ENCODE results near the gene ATE1. TPM values are rescaled to one million over a fixed set of nuclear protein-coding genes. Genes with fewer than 3 reads are reported as not detected.
A peak's percentile ranks its signal among the peaks of the same experiment; 100 is the strongest.
"Not testable (repeated sequence)": the region's sequence is repeated elsewhere in the genome, so short reads cannot be mapped to it uniquely, and the experiment has no call there.

The ATE1 gene
- total and polyA plus RNA-seq, 4 experiments from 2014 or later = 24.5 to 36.6 (median 25.6) TPM

DNA sequence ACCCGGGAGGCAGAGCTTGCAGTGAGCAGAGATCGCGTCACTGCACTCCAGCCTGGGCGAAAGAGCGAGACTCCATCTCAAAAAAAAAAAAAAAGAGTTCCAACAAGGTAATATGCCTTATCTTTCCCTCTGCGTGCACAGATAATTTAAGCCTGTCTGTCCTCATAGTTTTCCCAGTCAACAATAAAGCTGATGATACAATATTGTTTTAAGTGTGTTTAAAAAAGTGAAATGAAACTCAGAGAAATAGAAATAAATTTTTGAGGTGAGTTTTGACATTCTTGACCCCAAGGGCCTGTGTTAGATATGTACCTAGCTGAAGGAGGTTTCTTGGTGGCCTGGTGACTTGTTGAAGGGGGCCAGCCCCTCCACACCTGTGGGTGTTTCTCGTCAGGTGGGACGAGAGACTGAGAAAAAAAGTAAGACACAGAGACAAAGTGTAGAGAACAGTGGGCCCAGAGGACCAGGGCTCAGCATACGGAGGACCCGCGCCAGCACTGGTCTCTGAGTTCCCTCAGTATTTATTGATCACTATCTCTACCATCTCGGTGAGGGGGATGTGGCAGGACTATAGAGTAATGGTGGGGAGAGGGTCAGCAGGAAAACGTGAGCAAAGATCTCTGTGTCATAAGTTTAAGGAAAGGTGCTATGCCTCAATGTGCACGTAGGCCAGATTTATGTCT is 1.9 kb upstream of the ATE1 start:
- DNase-seq; H3K27me3 Mint-ChIP-seq; H3K36me3 ChIP-seq (ENCODE audit: insufficient read depth, low read length); H3K27me3 ChIP-seq (ENCODE audit: insufficient read depth, low read length); H3K9me3 ChIP-seq (ENCODE audit: control insufficient read depth in 1 of 2, low read length in 2 of 2); H3K36me3 Mint-ChIP-seq; H3K27ac ChIP-seq (ENCODE audit: low read depth, low read length); CTCF ChIA-PET (ENCODE audit: partially characterized antibody); H3K9me3 Mint-ChIP-seq; H3K4me3 ChIP-seq (ENCODE audit: low read length in 2 of 2): not testable (repeated sequence)
- peak overlapping the region in 7 of 8 donors; percentile 45 to 75 (median 64) for H3K4me3 Mint-ChIP-seq
- H3K27ac Mint-ChIP-seq = peak overlapping the region in 6 of 7 donors; percentile 33 to 89 (median 69)
- intact Hi-C loops (cut with micrococcal nuclease) = loop anchor here (2.0 kb wide), 2 partner anchors 445 to 1079 kb away; partner anchors contain the start of genes ACADSB, IKZF5 and PLEKHA1
- peaks cover 17% of the 10 kb centered on the region for H3K4me1 ChIP-seq (ENCODE audit: insufficient read depth, low read length)
- POLR2A ChIA-PET (ENCODE audit: partially characterized antibody) = interaction anchor here (1.0 kb wide), 1 partner anchor 45 kb away, joined by 3 read pairs; no protein-coding TSS in a partner anchor
- peaks cover 15 to 36% (median 27%) of the 10 kb centered on the region in 4 donors for H3K4me1 Mint-ChIP-seq

DNA sequence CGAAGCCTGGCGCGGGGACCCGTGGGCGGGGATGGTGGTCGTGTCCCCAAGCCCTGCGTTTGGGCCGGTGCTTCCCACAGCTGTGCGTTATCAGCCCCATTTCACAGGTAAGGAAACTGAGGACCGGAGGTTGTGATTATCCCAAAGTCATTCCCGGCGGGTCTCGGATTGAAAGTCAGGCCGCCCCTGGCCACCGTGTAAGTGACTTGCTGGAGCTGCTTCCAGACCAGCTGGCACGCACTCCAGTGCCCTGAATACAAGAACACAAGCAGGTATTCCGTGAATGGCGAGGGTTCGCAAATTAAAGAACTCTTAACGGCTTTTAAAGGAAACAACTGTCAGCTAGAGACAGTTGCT is 675 bp upstream of the ATE1 start:
- peak overlapping the region; percentile 65 to 97 for H3K4me3 ChIP-seq (ENCODE audit: low read length in 2 of 2)
- Mint-ChIP-seq H3K27me3 (no peaks in the 10 kb centered on the region), H3K4me1 (peaks cover 13 to 36% (median 27%) of the 10 kb centered on the region in 4 donors), H3K4me3 (peak overlapping the region; percentile 90 to 97 (median 92)), H3K27ac (peak overlapping the region; percentile 76 to 99 (median 95)), H3K9me3 (no peaks in the 10 kb centered on the region), H3K36me3 (peaks cover 0 to 8% of the 10 kb centered on the region in 2 donors)
- intact Hi-C loops (cut with micrococcal nuclease) = loop anchor here (1.0 to 2.0 kb wide), 3 partner anchors 46 to 1080 kb away; partner anchors contain the start of genes ACADSB, IKZF5 and PLEKHA1
- ChIA-PET POLR2A (ENCODE audit: partially characterized antibody) (interaction anchor here (0.6 to 1.8 kb wide), 7 partner anchors 8 to 1076 kb away, joined by 3 to 11 read pairs (median 3); partner anchors contain the start of gene NSMCE4A), CTCF (ENCODE audit: partially characterized antibody) (interaction anchor here (0.5 to 1.2 kb wide), 4 partner anchors 36 to 1025 kb away, joined by 3 read pairs; partner anchors contain the start of gene C10orf88)
- peak overlapping the region; percentile 90 for H3K27ac ChIP-seq (ENCODE audit: low read depth, low read length)
- peak in 1 of 5 donors; percentile 12 for DNase-seq
- H3K9me3 ChIP-seq (ENCODE audit: control insufficient read depth in 1 of 2, low read length in 2 of 2) = no peaks in the 10 kb centered on the region
- H3K36me3 ChIP-seq (ENCODE audit: insufficient read depth, low read length) = no peaks in the 10 kb centered on the region
- H3K4me1 ChIP-seq (ENCODE audit: insufficient read depth, low read length) = peaks cover 17% of the 10 kb centered on the region
- H3K27me3 ChIP-seq (ENCODE audit: insufficient read depth, low read length) = no peaks in the 10 kb centered on the region

DNA sequence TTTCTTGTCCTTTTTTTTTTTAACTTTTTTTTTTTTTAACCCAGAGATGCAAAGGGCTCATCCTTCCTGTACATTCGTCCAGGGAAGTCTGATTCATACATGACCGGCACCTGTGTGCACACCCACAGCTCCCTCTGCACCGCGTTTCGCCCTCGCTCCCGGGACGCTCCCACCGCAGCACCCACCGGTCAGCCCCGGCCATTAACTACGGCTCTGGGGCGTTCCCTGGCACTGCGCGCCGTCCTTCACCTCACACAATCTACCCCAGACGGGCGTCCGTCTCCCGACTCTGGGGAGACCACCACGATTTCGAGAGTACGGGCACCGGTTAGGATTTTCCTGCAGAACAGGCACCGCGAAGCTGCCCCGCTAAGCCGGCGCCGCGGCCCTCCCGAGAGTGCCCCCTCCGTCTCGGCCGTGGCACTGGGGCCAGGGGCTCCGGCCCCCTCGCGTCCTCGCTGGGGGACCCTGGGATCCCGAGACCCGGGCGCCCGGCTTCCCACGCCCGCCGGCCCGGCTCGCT is 452 bp downstream of the ATE1 start:
- H3K27me3 Mint-ChIP-seq = no peaks in the 10 kb centered on the region
- peak overlapping the region; percentile 89 to 96 (median 94) for H3K27ac Mint-ChIP-seq
- no peak for DNase-seq
- H3K4me1 Mint-ChIP-seq = peaks cover 13 to 44% (median 31%) of the 10 kb centered on the region in 4 donors
- CTCF ChIA-PET (ENCODE audit: partially characterized antibody) = interaction anchor here (1.1 kb wide), 1 partner anchor 47 kb away, joined by 3 read pairs; no protein-coding TSS in a partner anchor
- peaks cover 7 to 16% of the 10 kb centered on the region in 2 donors for H3K36me3 Mint-ChIP-seq
- no peaks in the 10 kb centered on the region for H3K9me3 ChIP-seq (ENCODE audit: control insufficient read depth in 1 of 2, low read length in 2 of 2)
- no peaks in the 10 kb centered on the region for H3K36me3 ChIP-seq (ENCODE audit: insufficient read depth, low read length)
- POLR2A ChIA-PET (ENCODE audit: partially characterized antibody) = interaction anchor here (1.0 to 1.8 kb wide), 3 partner anchors 45 to 49 kb away, joined by 3 to 11 read pairs (median 3); partner anchors contain the start of gene NSMCE4A
- peak overlapping the region; percentile 90 for H3K27ac ChIP-seq (ENCODE audit: low read depth, low read length)
- intact Hi-C loops (cut with micrococcal nuclease) = no loop called here
- no peaks in the 10 kb centered on the region for H3K27me3 ChIP-seq (ENCODE audit: insufficient read depth, low read length)
- no peaks in the 10 kb centered on the region for H3K9me3 Mint-ChIP-seq
- peak overlapping the region; percentile 92 to 97 (median 94) for H3K4me3 Mint-ChIP-seq
- H3K4me1 ChIP-seq (ENCODE audit: insufficient read depth, low read length) = peaks cover 17% of the 10 kb centered on the region
- H3K4me3 ChIP-seq (ENCODE audit: low read length in 2 of 2) = peak overlapping the region; percentile 48 to 97

DNA sequence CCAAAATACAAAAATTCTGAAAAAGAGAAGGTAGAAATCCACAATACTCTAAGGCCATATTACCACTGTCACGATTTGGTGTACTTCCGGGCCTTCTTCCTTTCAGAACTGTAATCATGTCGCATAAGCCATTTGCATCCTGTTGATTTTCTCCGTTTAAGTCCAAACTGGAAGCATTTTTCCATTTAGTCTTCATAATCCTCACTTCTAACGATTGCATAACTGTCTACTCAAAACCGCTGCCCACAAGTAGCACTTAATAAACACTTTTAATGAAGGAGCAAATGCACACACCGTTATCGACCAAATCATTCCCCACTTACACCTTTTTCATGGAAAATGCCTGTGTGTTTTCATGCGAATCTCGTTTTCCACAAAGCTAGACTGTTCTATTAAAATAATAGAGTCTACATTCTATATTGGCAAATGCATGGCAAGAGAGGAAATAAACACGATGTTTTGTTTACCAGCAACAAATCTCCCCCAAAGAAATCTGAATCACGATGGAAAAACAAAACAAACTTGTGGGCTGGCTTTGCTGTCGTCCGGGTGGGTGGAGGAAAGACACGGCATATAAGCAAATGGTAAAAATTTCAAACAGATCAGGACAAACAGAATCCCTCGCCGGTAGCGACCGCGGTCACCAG is 1.0 kb downstream of the ATE1 start:
- DNase-seq = peak; percentile 17 to 55 (median 25)
- H3K4me1 Mint-ChIP-seq = peaks cover 13 to 44% (median 31%) of the 10 kb centered on the region in 4 donors
- H3K9me3 Mint-ChIP-seq = no peaks in the 10 kb centered on the region
- peak overlapping the region; percentile 85 to 95 (median 94) for H3K27ac Mint-ChIP-seq
- H3K27me3 ChIP-seq (ENCODE audit: insufficient read depth, low read length) = no peaks in the 10 kb centered on the region
- H3K4me3 ChIP-seq (ENCODE audit: low read length in 2 of 2) = peak overlapping the region; percentile 48 to 97
- H3K36me3 ChIP-seq (ENCODE audit: insufficient read depth, low read length) = peaks cover under 1% of the 10 kb centered on the region
- CTCF ChIA-PET (ENCODE audit: partially characterized antibody) = no interaction called here
- peaks cover 8 to 16% of the 10 kb centered on the region in 2 donors for H3K36me3 Mint-ChIP-seq
- no peaks in the 10 kb centered on the region for H3K9me3 ChIP-seq (ENCODE audit: control insufficient read depth in 1 of 2, low read length in 2 of 2)
- H3K27ac ChIP-seq (ENCODE audit: low read depth, low read length) = peak overlapping the region; percentile 90
- POLR2A ChIA-PET (ENCODE audit: partially characterized antibody) = interaction anchor here (1.8 kb wide), 1 partner anchor 48 kb away, joined by 11 read pairs; the partner anchor contains the start of gene NSMCE4A
- H3K4me1 ChIP-seq (ENCODE audit: insufficient read depth, low read length) = peaks cover 17% of the 10 kb centered on the region
- H3K27me3 Mint-ChIP-seq = no peaks in the 10 kb centered on the region
- intact Hi-C loops (cut with micrococcal nuclease) = no loop called here
- H3K4me3 Mint-ChIP-seq = peak overlapping the region; percentile 92 to 97 (median 94)

DNA sequence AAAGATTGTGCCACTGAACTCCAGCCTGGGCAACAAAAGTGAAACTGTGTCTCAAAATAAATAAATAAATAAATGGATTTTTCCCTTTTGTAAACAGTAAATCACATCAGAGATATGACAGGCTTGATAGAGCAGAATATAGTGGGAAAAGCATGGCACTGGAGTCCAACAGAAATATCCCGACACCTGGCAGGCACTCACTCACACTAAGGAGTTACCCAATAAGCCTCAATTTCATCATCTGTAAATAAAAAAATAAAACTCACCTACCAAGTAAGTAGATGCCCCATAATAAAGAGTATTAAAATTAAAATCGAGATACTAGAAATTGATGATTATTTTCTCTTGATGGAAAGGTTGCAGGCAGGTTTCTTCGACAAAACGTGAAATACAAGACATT is 1.7 kb downstream of the ATE1 start:
- Mint-ChIP-seq H3K9me3 (no peaks in the 10 kb centered on the region), H3K36me3 (peaks cover 11 to 16% of the 10 kb centered on the region in 2 donors), H3K27me3 (no peaks in the 10 kb centered on the region), H3K27ac (peak overlapping the region in 1 of 7 donors; percentile 89), H3K4me1 (peaks cover 13 to 42% (median 30%) of the 10 kb centered on the region in 4 donors), H3K4me3 (peak overlapping the region in 5 of 8 donors; percentile 25 to 96 (median 40))
- peaks cover 7% of the 10 kb centered on the region for H3K36me3 ChIP-seq (ENCODE audit: insufficient read depth, low read length)
- ChIA-PET POLR2A (ENCODE audit: partially characterized antibody) (no interaction called here), CTCF (ENCODE audit: partially characterized antibody) (no interaction called here)
- intact Hi-C loops (cut with micrococcal nuclease) = no loop called here
- no peaks in the 10 kb centered on the region for H3K27me3 ChIP-seq (ENCODE audit: insufficient read depth, low read length)
- DNase-seq = no peak
- no peak overlapping the region for H3K27ac ChIP-seq (ENCODE audit: low read depth, low read length)
- H3K9me3 ChIP-seq (ENCODE audit: control insufficient read depth in 1 of 2, low read length in 2 of 2) = no peaks in the 10 kb centered on the region
- H3K4me1 ChIP-seq (ENCODE audit: insufficient read depth, low read length) = peaks cover 17% of the 10 kb centered on the region
- H3K4me3 ChIP-seq (ENCODE audit: low read length in 2 of 2) = peak overlapping the region in 1 of 2 donors; percentile 97

DNA sequence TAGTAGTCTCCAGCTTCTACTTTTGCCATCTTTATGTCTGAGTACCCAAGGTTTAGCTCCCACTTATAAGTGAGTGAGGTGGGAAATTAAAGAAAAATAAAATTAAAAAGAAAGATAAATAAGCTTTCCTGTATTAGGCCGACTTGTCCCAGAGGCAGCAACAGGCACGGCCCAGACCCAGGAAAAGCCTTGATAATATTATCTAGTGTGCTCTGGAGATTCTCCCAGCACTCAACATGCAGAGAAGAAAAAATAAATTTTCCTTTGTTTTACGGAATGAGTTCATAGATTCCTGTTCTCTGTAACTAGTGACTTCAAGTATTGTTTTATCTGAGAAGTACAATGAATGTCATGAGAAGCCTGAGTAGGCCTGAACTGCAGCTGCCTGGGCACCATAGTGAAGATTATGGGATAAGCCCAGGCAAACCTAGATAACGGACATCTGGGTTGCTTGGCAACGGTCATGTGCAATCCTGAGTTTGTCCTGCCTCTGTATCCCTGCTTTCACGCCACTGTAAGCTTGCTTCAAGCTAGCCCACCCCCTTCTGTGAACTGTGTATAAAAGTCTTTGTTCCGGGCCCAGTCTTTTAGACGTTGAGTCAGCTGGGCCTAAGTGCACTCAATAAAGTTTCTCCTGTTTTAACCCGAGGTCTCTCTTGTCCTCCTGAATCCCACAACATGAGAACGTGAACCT is 6.4 kb downstream of the ATE1 start:
- H3K9me3 ChIP-seq (ENCODE audit: control insufficient read depth in 1 of 2, low read length in 2 of 2) = no peaks in the 10 kb centered on the region
- peaks cover 9% of the 10 kb centered on the region for H3K36me3 ChIP-seq (ENCODE audit: insufficient read depth, low read length)
- Mint-ChIP-seq H3K27ac (no peak overlapping the region), H3K4me1 (peaks cover 5 to 12% (median 9%) of the 10 kb centered on the region in 4 donors), H3K27me3 (no peaks in the 10 kb centered on the region), H3K4me3 (no peak overlapping the region), H3K36me3 (peaks cover 20 to 30% of the 10 kb centered on the region in 2 donors), H3K9me3 (no peaks in the 10 kb centered on the region)
- POLR2A ChIA-PET (ENCODE audit: partially characterized antibody) = no interaction called here
- H3K4me1 ChIP-seq (ENCODE audit: insufficient read depth, low read length) = peaks cover 5% of the 10 kb centered on the region
- H3K4me3 ChIP-seq (ENCODE audit: low read length in 2 of 2) = no peak overlapping the region
- H3K27me3 ChIP-seq (ENCODE audit: insufficient read depth, low read length) = no peaks in the 10 kb centered on the region
- no peak overlapping the region for H3K27ac ChIP-seq (ENCODE audit: low read depth, low read length)
- CTCF ChIA-PET (ENCODE audit: partially characterized antibody) = interaction anchor here (1.5 kb wide), 1 partner anchor 21 kb away, joined by 5 read pairs; no protein-coding TSS in a partner anchor
- intact Hi-C loops (cut with micrococcal nuclease) = no loop called here
- no peak for DNase-seq

Data from CD4-positive, alpha-beta memory T cell (primary cell).